Astrocyte (in vitro differentiated cells and primary cell): ENCODE results near the gene CDKN2AIP. TPM values are rescaled to one million over a fixed set of nuclear protein-coding genes. Genes with fewer than 3 reads are reported as not detected.

Experiments used
- DNase-seq: peaks from one replicate; pipeline ENCODE4 v3.0.0-alpha.2; 2010; ENCODE audit warnings: low read depth
- FAIRE-seq: peaks from 2 replicates; lab custom pipeline; 2011; peaks lifted over from hg19 to GRCh38; lab: Jason Lieb, UNC
- H2AFZ ChIP-seq: 2 replicates; pipeline ENCODE4 v1.6.0; 2012; ENCODE audit warnings: low read depth, low read length, inconsistent platforms
- H3K27ac ChIP-seq: 2 replicates; pipeline ENCODE4 v1.5.1; 2011; ENCODE audit warnings: low read depth, low read length, inconsistent platforms
- H3K27me3 ChIP-seq: 2 replicates; pipeline ENCODE4 v1.6.0; 2011; ENCODE audit warnings: low read length, inconsistent platforms; ENCODE audit not compliant: insufficient read depth
- H3K36me3 ChIP-seq: 2 replicates; pipeline ENCODE4 v1.5.1; 2011; ENCODE audit warnings: low read length, inconsistent platforms; ENCODE audit not compliant: insufficient read depth
- H3K4me1 ChIP-seq: 2 replicates; pipeline ENCODE4 v1.5.1; 2011; ENCODE audit warnings: low read length, inconsistent platforms; ENCODE audit not compliant: insufficient read depth
- H3K4me2 ChIP-seq: 2 replicates; pipeline ENCODE4 v1.6.0; 2012; ENCODE audit warnings: low read length, inconsistent platforms
- H3K4me3 ChIP-seq: 2 replicates; pipeline ENCODE4 v1.5.1; 2011; ENCODE audit warnings: low read depth, mild to moderate bottlenecking, low read length, inconsistent platforms; ENCODE audit not compliant: insufficient read depth
- H3K79me2 ChIP-seq: 2 replicates; pipeline ENCODE4 v1.6.0; 2012; ENCODE audit warnings: mild to moderate bottlenecking, low read length, inconsistent platforms; ENCODE audit not compliant: insufficient read depth
- H3K9ac ChIP-seq: 2 replicates; pipeline ENCODE4 v1.6.0; 2012; ENCODE audit warnings: mild to moderate bottlenecking, low read length, inconsistent platforms
- H3K9me3 ChIP-seq: 2 replicates; pipeline ENCODE4 v1.5.1; 2012; ENCODE audit warnings: low read depth, mild to moderate bottlenecking, low read length, inconsistent platforms; ENCODE audit not compliant: insufficient read depth
- H4K20me1 ChIP-seq: 2 replicates; pipeline ENCODE4 v1.6.0; 2012; ENCODE audit warnings: low read length, inconsistent platforms; ENCODE audit not compliant: insufficient read depth
- H3K27ac Mint-ChIP-seq: one replicate; pipeline ENCODE4 v1.8.0; 2021; ENCODE audit warnings: mild to moderate bottlenecking, mixed read lengths; ENCODE audit not compliant: unreplicated experiment
- H3K27me3 Mint-ChIP-seq: one replicate; pipeline ENCODE4 v1.8.0; 2021; ENCODE audit warnings: low read depth, mixed read lengths; ENCODE audit not compliant: unreplicated experiment
- H3K36me3 Mint-ChIP-seq: one replicate; pipeline ENCODE4 v1.8.0; 2021; ENCODE audit warnings: low read depth, mixed read lengths; ENCODE audit not compliant: unreplicated experiment
- H3K4me1 Mint-ChIP-seq: one replicate; pipeline ENCODE4 v1.8.0; 2021; ENCODE audit warnings: low read depth, mixed read lengths; ENCODE audit not compliant: unreplicated experiment
- H3K4me3 Mint-ChIP-seq: one replicate; pipeline ENCODE4 v1.8.0; 2021; ENCODE audit warnings: mild to moderate bottlenecking, moderate library complexity, mixed read lengths; ENCODE audit not compliant: unreplicated experiment
- H3K9me3 Mint-ChIP-seq: one replicate; pipeline ENCODE4 v1.8.0; 2021; ENCODE audit warnings: mild to moderate bottlenecking, mixed read lengths; ENCODE audit not compliant: unreplicated experiment
- CTCF ChIP-seq: IDR thresholded peaks from 2 replicates; pipeline ENCODE4 v1.5.1; 2011; ENCODE audit warnings: low read depth, mild to moderate bottlenecking, inconsistent platforms, low read length, moderate library complexity; ENCODE audit not compliant: insufficient read depth
- EZH2 ChIP-seq: IDR thresholded peaks from 2 replicates; pipeline ENCODE4 v1.6.1; 2012; ENCODE audit warnings: mild to moderate bottlenecking, low read length, inconsistent platforms; ENCODE audit not compliant: insufficient read depth
- total RNA-seq: library from RNA; stranded (reverse); gene quantifications from 2 replicates; pipeline ENCODE4 v1.2.1, GENCODE V29; 2021

CDKN2AIP gene
- total RNA-seq, 1 donor from 2014 or later = 11.6 TPM

DNA sequence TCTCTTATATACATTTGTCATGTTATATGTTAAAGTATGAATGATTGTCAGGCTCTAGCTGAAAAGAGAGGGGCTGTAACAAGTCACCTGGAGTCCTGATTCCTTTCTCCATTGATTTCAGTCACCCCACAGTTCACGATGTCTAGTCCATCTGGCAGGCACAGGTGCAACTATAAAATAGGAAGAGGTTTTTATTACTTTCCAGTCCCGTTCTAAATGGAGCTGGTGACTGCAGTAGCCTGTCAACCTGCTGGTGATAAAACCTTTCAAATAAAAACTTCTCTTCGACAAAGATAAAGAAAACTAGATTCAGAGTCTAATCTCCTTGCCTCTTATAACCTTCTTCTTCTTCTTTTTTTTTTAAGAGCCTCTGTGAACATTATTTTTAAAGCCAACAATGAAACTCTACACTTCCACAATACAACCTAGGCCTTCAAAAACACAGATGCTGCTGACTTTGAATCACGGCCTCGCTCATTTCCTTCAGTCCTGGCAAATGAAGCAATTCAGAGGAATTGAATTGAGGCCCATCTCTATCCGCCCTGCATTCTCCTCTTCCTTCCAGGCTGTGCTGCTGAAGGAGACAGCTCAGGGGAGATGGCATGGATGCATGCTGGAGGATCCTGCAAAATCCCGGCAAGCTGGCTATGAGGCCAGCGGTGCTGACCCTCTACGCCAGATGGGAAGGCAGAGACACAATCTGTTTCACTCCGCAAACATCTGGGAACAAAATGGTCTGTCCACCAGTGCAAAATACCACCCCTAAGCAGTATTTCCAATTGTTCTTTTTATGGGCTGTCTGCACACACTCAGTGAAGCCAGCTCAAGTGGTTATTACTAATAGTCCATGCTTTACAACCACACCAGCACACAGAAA lies 27.3 kb upstream of the CDKN2AIP start:
- Mint-ChIP-seq H3K27ac (no peak overlapping the region), H3K4me1 (no peaks in the 10 kb centered on the region), H3K9me3 (no peaks in the 10 kb centered on the region), H3K36me3 (no peaks in the 10 kb centered on the region), H3K4me3 (no peak overlapping the region), H3K27me3 (peaks cover 18% of the 10 kb centered on the region)
- Histone ChIP-seq H3K9me3 (no peaks in the 10 kb centered on the region), H3K4me1 (no peaks in the 10 kb centered on the region), H3K36me3 (no peaks in the 10 kb centered on the region), H3K4me2 (no peak overlapping the region), H3K27ac (no peak overlapping the region), H3K4me3 (no peak overlapping the region), H4K20me1 (no peaks in the 10 kb centered on the region), H2AFZ (no peak overlapping the region), H3K27me3 (no peaks in the 10 kb centered on the region), H3K9ac (no peak overlapping the region), H3K79me2 (no peaks in the 10 kb centered on the region)
- TF ChIP-seq CTCF (no peak), EZH2 (no peak)
- no peak for FAIRE-seq
- DNase-seq = no peak

- Histone ChIP-seq H2AFZ (no peak overlapping the region), H3K27ac (no peak overlapping the region), H3K9ac (no peak overlapping the region), H4K20me1 (no peaks in the 10 kb centered on the region), H3K4me3 (no peak overlapping the region), H3K4me2 (no peak overlapping the region), H3K4me1 (no peaks in the 10 kb centered on the region), H3K9me3 (no peaks in the 10 kb centered on the region), H3K36me3 (no peaks in the 10 kb centered on the region), H3K27me3 (no peaks in the 10 kb centered on the region), H3K79me2 (no peaks in the 10 kb centered on the region)
- no peak for TF ChIP-seq EZH2
- no peak for TF ChIP-seq CTCF
- Mint-ChIP-seq H3K27ac (peak overlapping the region; percentile 44), H3K9me3 (no peaks in the 10 kb centered on the region), H3K36me3 (no peaks in the 10 kb centered on the region), H3K4me1 (peaks cover 4% of the 10 kb centered on the region), H3K27me3 (no peaks in the 10 kb centered on the region), H3K4me3 (no peak overlapping the region)
- FAIRE-seq (no peak), DNase-seq (peak; percentile 67)
Measured at GRCh38 chr4:183422962-183423631, 21.3 kb upstream of the CDKN2AIP start.
